C4-2B (cell line): Measurements from ENCODE around the gene KLHL15.
A peak's percentile ranks its signal among the peaks of the same experiment; 100 is the strongest.

Source experiments
- H3K27ac ChIP-seq: fragments of 450-650 bp; 2 replicates; pipeline ENCODE4 v1.5.1; 2017
- ZFX ChIP-seq: fragments of 450-650 bp; IDR thresholded peaks from 2 replicates; pipeline ENCODE4 v1.6.1; 2017
- TF ChIP-seq, protein P1 (sequence below): fragments of 450-650 bp; conservative IDR thresholded peaks from 2 replicates; pipeline ENCODE4 v1.5.1; 2017; ENCODE audit warnings: mild to moderate bottlenecking

KLHL15 gene

DNA sequence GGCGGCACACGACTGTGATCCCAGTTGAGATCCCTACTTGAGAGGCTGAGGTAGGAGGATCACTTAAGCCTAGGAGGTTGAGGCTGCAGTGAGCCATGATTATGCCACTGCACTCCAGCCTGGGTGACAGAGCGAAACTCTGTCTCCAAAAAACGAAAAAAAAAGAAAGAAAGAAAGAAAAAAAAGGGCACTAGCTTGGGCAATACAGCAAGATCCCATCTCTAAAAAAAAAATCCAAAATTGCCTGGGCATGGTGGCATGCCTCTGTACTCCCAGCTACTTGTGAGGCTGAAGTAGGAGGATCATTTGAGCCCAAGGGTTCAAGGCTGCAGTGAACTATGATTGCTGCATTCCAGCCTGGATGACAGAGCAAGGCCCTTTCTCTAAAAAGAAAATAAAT lies 10.7 kb upstream of the KLHL15 start:
- TF ChIP-seq, protein P1, sequence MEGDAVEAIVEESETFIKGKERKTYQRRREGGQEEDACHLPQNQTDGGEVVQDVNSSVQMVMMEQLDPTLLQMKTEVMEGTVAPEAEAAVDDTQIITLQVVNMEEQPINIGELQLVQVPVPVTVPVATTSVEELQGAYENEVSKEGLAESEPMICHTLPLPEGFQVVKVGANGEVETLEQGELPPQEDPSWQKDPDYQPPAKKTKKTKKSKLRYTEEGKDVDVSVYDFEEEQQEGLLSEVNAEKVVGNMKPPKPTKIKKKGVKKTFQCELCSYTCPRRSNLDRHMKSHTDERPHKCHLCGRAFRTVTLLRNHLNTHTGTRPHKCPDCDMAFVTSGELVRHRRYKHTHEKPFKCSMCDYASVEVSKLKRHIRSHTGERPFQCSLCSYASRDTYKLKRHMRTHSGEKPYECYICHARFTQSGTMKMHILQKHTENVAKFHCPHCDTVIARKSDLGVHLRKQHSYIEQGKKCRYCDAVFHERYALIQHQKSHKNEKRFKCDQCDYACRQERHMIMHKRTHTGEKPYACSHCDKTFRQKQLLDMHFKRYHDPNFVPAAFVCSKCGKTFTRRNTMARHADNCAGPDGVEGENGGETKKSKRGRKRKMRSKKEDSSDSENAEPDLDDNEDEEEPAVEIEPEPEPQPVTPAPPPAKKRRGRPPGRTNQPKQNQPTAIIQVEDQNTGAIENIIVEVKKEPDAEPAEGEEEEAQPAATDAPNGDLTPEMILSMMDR: no peak
- no peak overlapping the region for H3K27ac ChIP-seq

DNA sequence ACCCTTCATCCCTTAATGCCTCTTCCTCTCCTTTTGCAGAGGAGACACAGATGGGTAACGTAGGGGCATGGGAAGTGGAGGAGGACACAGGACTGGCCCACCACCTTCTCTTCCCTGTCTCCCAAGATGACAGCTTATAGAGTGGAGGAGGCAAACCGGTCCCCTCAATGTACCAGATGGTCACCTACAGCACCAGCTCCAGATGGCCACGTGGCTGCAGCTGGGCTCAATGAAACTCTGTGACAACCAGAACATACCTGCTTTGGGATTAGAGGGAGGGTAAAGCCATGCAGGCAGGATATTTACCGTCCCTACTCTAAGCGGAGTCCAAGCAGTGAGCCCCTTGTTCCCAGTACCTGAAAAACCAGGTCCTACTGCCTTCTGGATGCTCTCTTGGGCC lies 7.5 kb upstream of the KLHL15 start:
- TF ChIP-seq, protein P1: no peak
- TF ChIP-seq ZFX: no peak
- no peak overlapping the region for H3K27ac ChIP-seq

GRCh38 chrX:24030597-24030996 lies 3.6 kb upstream of the KLHL15 start:
- H3K27ac ChIP-seq: no peak overlapping the region
- TF ChIP-seq, protein P1: no peak
- no peak for TF ChIP-seq ZFX

GRCh38 chrX:24027985-24028384 lies 999 bp upstream of the KLHL15 start:
- TF ChIP-seq, protein P1: no peak
- TF ChIP-seq ZFX: no peak

DNA sequence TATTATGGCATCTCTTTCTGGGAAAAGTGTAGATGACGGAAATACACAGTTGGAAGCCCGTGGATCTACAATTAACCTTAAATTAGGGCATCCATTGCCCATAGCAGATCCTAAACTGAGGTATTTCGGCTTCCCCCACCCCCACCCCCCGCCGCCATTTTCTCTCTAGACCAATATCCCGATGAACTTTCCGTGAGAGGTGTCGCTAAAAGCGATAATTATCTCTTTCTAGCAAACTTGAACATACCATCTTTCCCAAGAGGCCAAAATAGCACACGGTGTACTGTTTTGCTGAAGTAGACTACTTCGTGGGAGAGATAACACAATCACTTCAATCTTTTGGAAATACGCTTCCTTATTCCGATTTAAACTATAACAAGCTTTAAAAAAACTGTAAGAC lies 554 bp downstream of the KLHL15 start:
- peak overlapping the region; percentile 97; the same call in 1 of the 2 replicates for H3K27ac ChIP-seq
- TF ChIP-seq, protein P1: no peak
- TF ChIP-seq ZFX: no peak

More at GRCh38 chrX:24027985-24028384, 999 bp upstream of the KLHL15 start:
- H3K27ac ChIP-seq: no peak overlapping the region

- peak overlapping the region; percentile 97 for H3K27ac ChIP-seq
- TF ChIP-seq ZFX: peak; percentile 36; the same call in 1 of the 2 replicates
- TF ChIP-seq, protein P1: no peak
Measured at GRCh38 chrX:24025741-24026403, 1.1 kb downstream of the KLHL15 start.

DNA sequence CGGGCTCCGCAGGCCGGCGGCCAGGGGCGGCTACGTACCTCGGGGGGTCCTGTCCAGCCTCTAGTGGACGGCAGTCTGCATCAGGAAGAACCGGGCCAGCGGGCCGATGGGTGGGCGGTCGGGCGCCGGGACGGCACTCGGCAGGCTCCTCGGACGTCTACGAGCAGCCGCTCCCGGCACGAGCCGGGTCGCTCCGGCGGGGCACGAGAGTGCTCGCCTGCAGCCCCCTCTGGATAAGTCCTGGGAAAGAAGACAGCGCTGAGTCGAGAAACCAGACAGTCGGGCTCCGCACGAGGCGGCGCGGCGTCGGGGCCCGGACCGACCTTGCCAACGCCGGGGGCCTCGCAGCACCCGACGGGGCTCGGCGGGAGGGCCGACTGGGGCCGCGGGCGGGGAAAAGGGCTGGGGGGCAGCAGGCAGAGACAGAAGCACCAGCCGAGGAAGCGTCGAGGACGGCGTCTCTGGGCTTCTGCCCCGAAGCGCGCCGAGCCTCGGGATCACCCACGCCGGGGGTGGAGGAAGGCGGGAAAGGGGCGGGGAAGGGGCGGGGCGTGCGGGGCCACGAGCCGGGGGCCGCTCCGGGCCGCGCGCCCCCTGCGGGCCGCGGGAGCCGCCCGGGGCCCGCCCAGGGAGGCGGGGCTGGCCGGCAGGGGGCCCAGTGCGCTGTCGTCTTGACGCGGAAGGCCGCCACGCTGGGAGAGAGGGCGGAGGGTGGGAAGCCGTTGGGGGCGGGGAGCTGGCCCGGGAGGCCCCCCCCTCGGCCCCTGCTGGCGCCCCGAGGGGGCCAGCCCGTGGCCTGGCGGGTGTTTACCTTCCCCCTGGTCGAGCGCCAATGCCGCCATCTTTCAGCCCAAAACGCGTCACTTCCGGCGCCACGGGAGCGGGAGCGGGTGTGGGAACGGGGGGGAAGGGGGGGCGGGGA lies 1.9 kb downstream of the KLHL15 start:
- 0 out of 2 replicates have a peak, but pooled peaks have one; percentile 26 for TF ChIP-seq ZFX
- TF ChIP-seq, protein P1: peak; percentile 57
- peak overlapping the region; percentile 97 for H3K27ac ChIP-seq
